ENCODE measurements around the gene RPS6KA5.
"Not testable (repeated sequence)": the region's sequence is repeated elsewhere in the genome, so short reads cannot be mapped to it uniquely, and the experiment has no call there.

The RPS6KA5 gene

DNA sequence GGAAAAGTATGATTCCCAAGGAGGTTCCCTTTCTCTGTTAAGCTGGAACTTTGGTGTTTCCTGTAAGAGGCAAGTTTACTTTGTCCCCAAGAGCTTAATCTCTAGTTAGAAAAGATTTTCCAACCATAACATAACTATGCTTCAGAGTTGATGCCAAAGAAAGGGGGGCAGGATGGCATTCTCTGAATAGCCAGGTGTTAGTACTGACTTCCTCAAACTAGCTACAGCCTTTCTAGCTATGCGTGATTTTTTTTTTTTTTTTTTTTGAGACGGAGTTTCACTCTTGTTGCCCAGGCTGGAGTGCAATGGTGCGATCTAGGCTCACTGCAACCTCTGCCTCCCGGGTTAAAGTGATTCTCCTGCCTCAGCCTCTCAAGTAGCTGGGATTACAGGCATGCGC lies 204.3 kb downstream of the RPS6KA5 start:
- not testable (repeated sequence) for H3K36me3 ChIP-seq (ENCODE audit: control insufficient read depth, low read depth, low read length); H3K4me3 ChIP-seq (ENCODE audit: low read length); H3K9me3 ChIP-seq (ENCODE audit: control insufficient read depth, low read depth, low read length); H3K9ac ChIP-seq (ENCODE audit: low read length); H3K4me1 ChIP-seq (ENCODE audit: control insufficient read depth, low read depth, low read length); H3K27me3 ChIP-seq (ENCODE audit: control insufficient read depth, insufficient read depth, low read length); H3K27ac ChIP-seq (ENCODE audit: low read length)

DNA sequence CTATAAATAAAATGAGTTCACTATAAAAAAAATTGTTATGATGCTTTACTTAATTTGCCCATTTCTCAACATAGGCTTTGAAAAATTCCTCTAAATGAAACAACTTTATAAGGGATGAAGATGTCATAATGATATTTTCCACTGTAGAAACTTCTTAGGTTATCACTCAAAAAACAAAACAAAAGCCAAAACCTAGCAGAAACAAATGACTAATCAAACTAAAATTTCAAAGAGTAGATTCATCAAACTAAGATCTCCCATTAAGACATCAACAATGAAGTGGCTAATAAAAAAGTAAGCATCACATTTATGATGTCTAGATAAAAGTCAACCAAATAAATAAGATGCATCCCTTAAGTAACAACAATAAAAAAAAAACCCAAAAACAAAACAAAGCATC lies 207.3 kb downstream of the RPS6KA5 start:
- peaks cover 6% of the 10 kb centered on the region for H3K4me1 ChIP-seq (ENCODE audit: control insufficient read depth, low read depth, low read length)
- no peaks in the 10 kb centered on the region for H3K27me3 ChIP-seq (ENCODE audit: control insufficient read depth, insufficient read depth, low read length)
- no peak overlapping the region for H3K4me3 ChIP-seq (ENCODE audit: low read length)
- H3K27ac ChIP-seq (ENCODE audit: low read length), result no peak overlapping the region
- no peaks in the 10 kb centered on the region for H3K36me3 ChIP-seq (ENCODE audit: control insufficient read depth, low read depth, low read length)
- no peak overlapping the region for H3K9ac ChIP-seq (ENCODE audit: low read length)
- no peaks in the 10 kb centered on the region for H3K9me3 ChIP-seq (ENCODE audit: control insufficient read depth, low read depth, low read length)

DNA sequence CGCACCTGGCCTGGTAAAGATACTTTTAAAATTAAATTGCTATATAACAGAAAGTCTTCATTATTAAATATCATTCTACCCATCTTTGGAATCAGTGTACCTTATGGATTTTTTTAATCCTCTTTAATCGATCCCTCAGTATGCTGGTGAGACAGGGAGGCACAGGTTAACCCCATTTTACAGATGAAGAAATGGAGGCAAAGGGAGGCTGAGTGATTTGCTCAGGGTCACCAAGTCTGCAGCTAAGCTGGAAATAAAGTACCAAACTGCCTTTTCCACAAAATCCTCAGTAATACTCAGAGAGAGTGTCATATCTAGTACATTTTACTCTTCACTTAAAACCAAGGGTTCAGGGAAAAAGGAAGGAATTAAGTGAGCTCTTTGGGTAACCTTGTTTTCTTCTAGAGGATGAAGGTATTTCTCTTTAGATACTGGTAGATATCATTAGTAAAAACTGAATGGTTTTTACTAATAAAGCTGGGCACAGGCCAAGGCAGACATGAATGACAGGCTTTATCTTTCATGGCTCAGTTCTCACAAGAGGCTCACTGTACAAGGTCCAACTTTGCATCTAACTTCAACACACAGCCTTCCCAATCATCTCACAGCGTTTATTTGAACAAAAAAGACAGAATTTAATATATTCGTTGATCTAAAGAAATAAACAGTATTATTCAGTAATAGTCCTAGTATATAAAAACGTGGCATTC lies 209.0 kb downstream of the RPS6KA5 start:
- Histone ChIP-seq H3K4me3 (ENCODE audit: low read length) (no peak overlapping the region), H3K27me3 (ENCODE audit: control insufficient read depth, insufficient read depth, low read length) (no peaks in the 10 kb centered on the region), H3K4me1 (ENCODE audit: control insufficient read depth, low read depth, low read length) (peaks cover 6% of the 10 kb centered on the region), H3K27ac (ENCODE audit: low read length) (no peak overlapping the region), H3K36me3 (ENCODE audit: control insufficient read depth, low read depth, low read length) (no peaks in the 10 kb centered on the region), H3K9ac (ENCODE audit: low read length) (no peak overlapping the region), H3K9me3 (ENCODE audit: control insufficient read depth, low read depth, low read length) (no peaks in the 10 kb centered on the region)

DNA sequence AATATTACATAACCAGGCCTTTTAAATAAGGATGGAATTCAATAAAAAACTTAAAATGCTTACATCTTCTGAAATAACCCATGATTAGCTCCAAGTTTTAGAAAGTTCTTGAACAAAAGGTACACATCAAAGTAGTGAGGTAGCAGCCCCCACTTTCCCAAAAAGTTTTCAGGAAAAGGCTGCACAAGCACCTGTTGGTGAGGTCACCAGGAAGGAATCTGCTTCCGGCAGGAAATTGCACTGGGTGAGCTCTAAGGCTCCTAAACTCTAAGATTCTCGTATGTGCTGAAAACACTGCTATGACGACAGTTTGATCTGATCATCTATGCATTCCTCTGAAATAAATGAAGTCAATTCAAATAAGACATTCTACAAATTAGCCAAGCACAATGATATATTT lies 210.0 kb downstream of the RPS6KA5 start:
- peaks cover 6% of the 10 kb centered on the region for H3K4me1 ChIP-seq (ENCODE audit: control insufficient read depth, low read depth, low read length)
- no peak overlapping the region for H3K27ac ChIP-seq (ENCODE audit: low read length)
- no peaks in the 10 kb centered on the region for H3K27me3 ChIP-seq (ENCODE audit: control insufficient read depth, insufficient read depth, low read length)
- no peak overlapping the region for H3K9ac ChIP-seq (ENCODE audit: low read length)
- H3K36me3 ChIP-seq (ENCODE audit: control insufficient read depth, low read depth, low read length), result no peaks in the 10 kb centered on the region
- H3K4me3 ChIP-seq (ENCODE audit: low read length), result no peak overlapping the region
- no peaks in the 10 kb centered on the region for H3K9me3 ChIP-seq (ENCODE audit: control insufficient read depth, low read depth, low read length)

DNA sequence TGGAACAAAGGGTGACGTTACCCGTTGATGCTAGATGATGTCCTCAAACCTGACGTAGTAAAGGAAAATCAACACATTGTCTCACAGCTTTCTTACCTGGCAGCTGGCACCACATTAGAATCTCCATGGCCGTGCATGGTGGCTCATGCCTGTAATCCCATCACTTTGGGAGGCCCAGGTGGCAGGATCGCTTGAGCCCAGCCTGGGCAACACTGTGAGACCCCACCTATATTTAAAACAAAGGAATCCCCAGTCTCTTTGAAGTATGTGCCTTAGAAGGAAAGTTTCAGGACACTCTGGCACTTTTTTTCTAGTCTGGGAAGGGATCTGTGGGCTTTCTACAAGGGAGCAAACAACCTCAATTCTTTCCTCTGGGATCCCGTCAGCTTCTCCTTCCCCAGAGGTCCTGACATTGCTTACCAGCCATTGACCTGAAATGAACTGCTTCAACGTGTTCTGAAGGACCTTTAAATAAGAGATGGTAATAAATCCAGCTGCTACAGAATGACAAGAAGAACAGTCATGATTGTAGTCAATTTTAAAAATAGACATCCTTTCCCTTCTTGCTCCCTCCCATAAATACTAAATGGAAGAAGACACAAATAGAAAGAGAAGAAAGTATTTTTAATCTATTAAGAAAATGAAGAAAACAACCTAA lies 210.5 kb downstream of the RPS6KA5 start:
- Histone ChIP-seq H3K4me3 (ENCODE audit: low read length) (no peak overlapping the region), H3K9me3 (ENCODE audit: control insufficient read depth, low read depth, low read length) (no peaks in the 10 kb centered on the region)

DNA sequence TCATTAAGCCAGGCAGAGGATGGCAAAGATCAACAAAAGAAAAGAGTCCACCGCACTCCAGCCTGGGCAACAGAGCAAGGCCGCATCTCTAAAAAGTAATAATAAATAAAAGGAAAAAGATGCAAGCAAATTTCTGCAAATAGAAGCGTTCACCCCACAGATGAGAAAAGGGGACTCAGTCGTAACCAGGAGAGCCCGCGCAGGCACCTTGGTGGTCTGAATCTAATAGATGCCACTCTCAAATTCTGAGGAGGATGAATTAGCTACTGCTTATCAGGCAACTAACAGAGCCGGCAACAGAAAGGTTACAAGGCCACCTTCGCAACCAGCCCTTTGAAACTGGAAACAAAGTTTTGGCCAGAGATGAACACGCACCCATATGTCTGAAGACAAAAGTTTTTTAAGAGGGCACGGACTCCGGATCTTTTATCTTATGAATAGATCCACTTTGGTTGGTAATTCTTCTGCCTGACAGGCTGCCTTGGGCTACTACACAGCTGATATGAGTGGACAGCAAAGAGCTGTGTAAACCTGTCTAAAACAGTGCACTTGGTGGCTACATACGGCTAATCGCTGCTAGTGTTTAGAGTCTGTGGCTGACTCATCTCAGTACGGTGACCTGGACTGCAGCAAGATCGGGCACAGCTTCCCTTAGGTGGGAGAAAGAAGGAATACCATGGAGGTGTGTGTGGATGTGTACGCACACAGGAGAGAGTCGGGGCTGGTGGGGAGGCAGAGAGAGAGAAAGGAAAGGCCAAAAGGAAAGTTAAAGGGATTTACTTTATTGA lies 211.3 kb downstream of the RPS6KA5 start:
- Histone ChIP-seq H3K27ac (ENCODE audit: low read length) (no peak overlapping the region), H3K4me1 (ENCODE audit: control insufficient read depth, low read depth, low read length) (peaks cover 6% of the 10 kb centered on the region), H3K9me3 (ENCODE audit: control insufficient read depth, low read depth, low read length) (no peaks in the 10 kb centered on the region), H3K27me3 (ENCODE audit: control insufficient read depth, insufficient read depth, low read length) (no peaks in the 10 kb centered on the region), H3K9ac (ENCODE audit: low read length) (no peak overlapping the region), H3K36me3 (ENCODE audit: control insufficient read depth, low read depth, low read length) (no peaks in the 10 kb centered on the region), H3K4me3 (ENCODE audit: low read length) (no peak overlapping the region)

More for the DNA sequence above, 210.5 kb downstream of the RPS6KA5 start:
- Histone ChIP-seq H3K27me3 (ENCODE audit: control insufficient read depth, insufficient read depth, low read length) (no peaks in the 10 kb centered on the region), H3K4me1 (ENCODE audit: control insufficient read depth, low read depth, low read length) (peaks cover 6% of the 10 kb centered on the region), H3K27ac (ENCODE audit: low read length) (no peak overlapping the region), H3K36me3 (ENCODE audit: control insufficient read depth, low read depth, low read length) (no peaks in the 10 kb centered on the region), H3K9ac (ENCODE audit: low read length) (no peak overlapping the region)

DNA sequence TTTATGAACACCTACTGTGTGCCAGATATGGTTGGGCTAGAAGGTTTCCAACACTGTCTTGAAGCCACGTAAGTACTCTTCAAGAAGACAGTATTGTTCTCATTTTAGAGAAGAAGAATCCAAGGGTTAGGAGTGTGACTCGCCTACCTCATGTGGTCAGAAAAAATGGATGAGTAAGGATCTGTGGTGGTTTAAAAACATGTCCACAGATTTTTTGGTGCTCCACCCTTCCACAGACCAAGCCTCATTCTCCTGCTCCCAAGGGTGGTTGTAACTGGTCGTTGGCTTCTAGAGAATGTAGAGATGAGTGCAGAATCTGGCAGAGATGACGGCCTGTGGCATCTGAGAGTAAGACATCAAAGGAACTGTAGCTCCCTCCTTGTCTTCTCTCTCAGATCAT lies 213.9 kb downstream of the RPS6KA5 start:
- peaks cover 6% of the 10 kb centered on the region for H3K4me1 ChIP-seq (ENCODE audit: control insufficient read depth, low read depth, low read length)
- H3K4me3 ChIP-seq (ENCODE audit: low read length), result no peak overlapping the region
- no peak overlapping the region for H3K9ac ChIP-seq (ENCODE audit: low read length)
- H3K27ac ChIP-seq (ENCODE audit: low read length), result no peak overlapping the region
- H3K27me3 ChIP-seq (ENCODE audit: control insufficient read depth, insufficient read depth, low read length), result no peaks in the 10 kb centered on the region
- no peaks in the 10 kb centered on the region for H3K36me3 ChIP-seq (ENCODE audit: control insufficient read depth, low read depth, low read length)
- H3K9me3 ChIP-seq (ENCODE audit: control insufficient read depth, low read depth, low read length), result no peaks in the 10 kb centered on the region

DNA sequence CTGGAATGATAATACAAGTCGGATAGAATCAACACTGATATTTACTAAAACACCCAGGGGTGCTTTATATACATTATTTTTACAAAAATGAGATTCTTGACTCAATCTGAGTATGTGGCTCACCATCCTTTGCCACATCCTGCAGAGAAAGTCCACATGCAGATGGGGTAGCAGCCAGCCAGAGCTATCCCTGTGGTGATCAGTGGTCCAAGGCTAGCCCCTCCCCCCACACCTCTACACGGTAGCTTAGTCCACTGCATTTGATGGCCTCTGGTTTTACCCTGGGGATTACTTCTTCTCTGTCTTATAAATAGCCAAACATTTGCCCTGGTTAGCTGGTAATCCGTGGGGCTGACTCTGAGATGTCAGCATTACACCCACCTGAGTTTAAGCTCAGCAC lies 216.1 kb downstream of the RPS6KA5 start:
- no peaks in the 10 kb centered on the region for H3K27me3 ChIP-seq (ENCODE audit: control insufficient read depth, insufficient read depth, low read length)
- no peaks in the 10 kb centered on the region for H3K36me3 ChIP-seq (ENCODE audit: control insufficient read depth, low read depth, low read length)
- no peak overlapping the region for H3K27ac ChIP-seq (ENCODE audit: low read length)
- no peaks in the 10 kb centered on the region for H3K4me1 ChIP-seq (ENCODE audit: control insufficient read depth, low read depth, low read length)
- no peak overlapping the region for H3K9ac ChIP-seq (ENCODE audit: low read length)
- no peak overlapping the region for H3K4me3 ChIP-seq (ENCODE audit: low read length)
- H3K9me3 ChIP-seq (ENCODE audit: control insufficient read depth, low read depth, low read length), result no peaks in the 10 kb centered on the region

DNA sequence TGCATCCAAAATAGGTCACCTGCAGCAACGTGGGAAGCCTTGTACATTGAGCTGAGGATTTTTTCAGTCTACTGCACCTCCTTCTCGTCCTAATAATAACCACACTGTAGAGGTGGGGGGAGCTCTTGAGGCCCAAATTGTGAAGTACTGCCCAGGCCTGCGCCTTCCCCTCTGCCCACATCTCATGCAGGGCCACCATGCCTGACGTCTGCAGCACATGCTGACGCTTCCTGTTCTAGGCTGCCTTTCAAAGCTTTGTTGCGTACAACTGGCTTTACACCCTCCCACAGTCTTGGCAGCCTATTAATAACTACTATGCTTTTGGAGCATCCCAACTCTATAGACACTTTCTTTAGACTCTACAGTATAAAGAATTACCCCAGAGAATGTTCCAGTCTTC lies 217.7 kb downstream of the RPS6KA5 start:
- Histone ChIP-seq H3K4me1 (ENCODE audit: control insufficient read depth, low read depth, low read length) (no peaks in the 10 kb centered on the region), H3K4me3 (ENCODE audit: low read length) (no peak overlapping the region), H3K9me3 (ENCODE audit: control insufficient read depth, low read depth, low read length) (no peaks in the 10 kb centered on the region), H3K27ac (ENCODE audit: low read length) (no peak overlapping the region), H3K36me3 (ENCODE audit: control insufficient read depth, low read depth, low read length) (no peaks in the 10 kb centered on the region), H3K27me3 (ENCODE audit: control insufficient read depth, insufficient read depth, low read length) (no peaks in the 10 kb centered on the region), H3K9ac (ENCODE audit: low read length) (no peak overlapping the region)

DNA sequence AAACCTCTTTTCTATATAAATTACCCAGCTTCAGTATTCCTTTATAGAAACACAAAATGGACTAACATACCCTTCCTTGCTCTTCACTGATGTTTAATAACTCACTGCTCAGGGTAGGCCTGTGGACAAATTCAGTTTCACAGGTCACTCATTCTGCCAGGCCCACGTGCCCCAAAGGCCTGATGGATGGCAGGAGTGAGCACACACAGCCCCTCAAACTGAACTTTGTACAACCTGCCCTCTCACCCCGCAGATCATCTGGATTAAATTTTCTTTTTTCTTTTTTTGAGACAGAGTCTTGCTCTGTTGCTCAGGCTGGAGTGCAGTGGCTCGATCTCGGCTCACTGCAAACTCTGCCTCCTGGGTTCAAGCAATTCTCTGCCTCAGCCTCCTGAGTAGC lies 219.8 kb downstream of the RPS6KA5 start:
- not testable (repeated sequence) for H3K4me1 ChIP-seq (ENCODE audit: control insufficient read depth, low read depth, low read length); H3K27ac ChIP-seq (ENCODE audit: low read length); H3K9me3 ChIP-seq (ENCODE audit: control insufficient read depth, low read depth, low read length); H3K36me3 ChIP-seq (ENCODE audit: control insufficient read depth, low read depth, low read length); H3K4me3 ChIP-seq (ENCODE audit: low read length); H3K9ac ChIP-seq (ENCODE audit: low read length); H3K27me3 ChIP-seq (ENCODE audit: control insufficient read depth, insufficient read depth, low read length)

DNA sequence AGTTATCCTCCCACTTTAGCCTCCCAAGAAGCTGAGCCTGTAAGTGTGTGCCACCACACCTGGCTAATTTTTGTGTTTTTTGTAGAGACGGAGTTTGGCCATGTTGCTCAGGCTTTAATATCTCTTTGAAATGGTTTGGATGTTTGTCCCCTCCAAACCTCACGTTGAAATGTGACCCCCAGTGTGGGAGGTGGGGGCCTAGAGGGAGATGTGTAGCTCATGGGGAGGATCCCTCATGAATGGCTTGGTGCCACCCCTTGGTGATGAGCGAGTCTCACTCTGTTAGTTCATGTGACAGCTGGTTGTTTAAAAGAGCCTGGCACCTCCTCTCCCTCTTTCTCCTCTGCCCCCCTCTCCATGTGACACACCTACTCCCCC lies 220.6 kb downstream of the RPS6KA5 start:
- H3K9me3 ChIP-seq (ENCODE audit: control insufficient read depth, low read depth, low read length), result no peaks in the 10 kb centered on the region
- H3K4me1 ChIP-seq (ENCODE audit: control insufficient read depth, low read depth, low read length), result no peaks in the 10 kb centered on the region
- no peak overlapping the region for H3K27ac ChIP-seq (ENCODE audit: low read length)
- H3K9ac ChIP-seq (ENCODE audit: low read length), result no peak overlapping the region
- no peaks in the 10 kb centered on the region for H3K36me3 ChIP-seq (ENCODE audit: control insufficient read depth, low read depth, low read length)
- H3K27me3 ChIP-seq (ENCODE audit: control insufficient read depth, insufficient read depth, low read length), result no peaks in the 10 kb centered on the region
- H3K4me3 ChIP-seq (ENCODE audit: low read length), result no peak overlapping the region
